ENCODE measurements around the gene FOXF1.

FOXF1 gene

GRCh38 chr16:86545481-86545880 lies 35.2 kb downstream of the FOXF1 start:
- no peak for DNase-seq (ENCODE audit: low spot score)
- no peak overlapping the region for H3K27ac ChIP-seq
- CTCF ChIA-PET, result no interaction called here
- TF ChIP-seq CTCF (conservative IDR thresholded peaks at IDR 0.05; ENCODE audit: low read depth), result no peak
- POLR2A ChIA-PET (ENCODE audit: low non-redundant PET), result no interaction called here

GRCh38 chr16:86545954-86546637 lies 35.8 kb downstream of the FOXF1 start:
- ChIA-PET CTCF (no interaction called here), POLR2A (ENCODE audit: low non-redundant PET) (no interaction called here)
- no peak for DNase-seq (ENCODE audit: low spot score)
- TF ChIP-seq CTCF (conservative IDR thresholded peaks at IDR 0.05; ENCODE audit: low read depth), result no peak
- H3K27ac ChIP-seq, result no peak overlapping the region

- TF ChIP-seq CTCF (conservative IDR thresholded peaks at IDR 0.05; ENCODE audit: low read depth), result no peak
- POLR2A ChIA-PET (ENCODE audit: low non-redundant PET), result no interaction called here
- no peak overlapping the region for H3K27ac ChIP-seq
- CTCF ChIA-PET, result no interaction called here
- no peak for DNase-seq (ENCODE audit: low spot score)
Observed at GRCh38 chr16:86546638-86547013, 36.3 kb downstream of the FOXF1 start.

GRCh38 chr16:86547286-86547685 lies 37.0 kb downstream of the FOXF1 start:
- DNase-seq (ENCODE audit: low spot score), result no peak
- CTCF ChIA-PET, result no interaction called here
- no peak for TF ChIP-seq CTCF (conservative IDR thresholded peaks at IDR 0.05; ENCODE audit: low read depth)
- POLR2A ChIA-PET (ENCODE audit: low non-redundant PET), result no interaction called here
- no peak overlapping the region for H3K27ac ChIP-seq

GRCh38 chr16:86549076-86549892 lies 39.0 kb downstream of the FOXF1 start:
- no peak for DNase-seq (ENCODE audit: low spot score)
- H3K27ac ChIP-seq, result no peak overlapping the region
- POLR2A ChIA-PET (ENCODE audit: low non-redundant PET), result no interaction called here
- CTCF ChIA-PET, result interaction anchor here (0.8 kb wide), 1 partner anchor 514 kb away, joined by 4 read pairs; no protein-coding TSS in a partner anchor
- no peak for TF ChIP-seq CTCF (conservative IDR thresholded peaks at IDR 0.05; ENCODE audit: low read depth)

GRCh38 chr16:86549893-86550190 lies 39.5 kb downstream of the FOXF1 start:
- ChIA-PET POLR2A (ENCODE audit: low non-redundant PET) (no interaction called here), CTCF (interaction anchor here (0.8 kb wide), 1 partner anchor 513 kb away, joined by 4 read pairs; no protein-coding TSS in a partner anchor)
- no peak for TF ChIP-seq CTCF (conservative IDR thresholded peaks at IDR 0.05; ENCODE audit: low read depth)
- DNase-seq (ENCODE audit: low spot score), result no peak
- no peak overlapping the region for H3K27ac ChIP-seq
